ENCODE results near the gene LMF1.
"Not testable (repeated sequence)": the region's sequence is repeated elsewhere in the genome, so short reads cannot be mapped to it uniquely, and the experiment has no call there.

LMF1 gene

DNA sequence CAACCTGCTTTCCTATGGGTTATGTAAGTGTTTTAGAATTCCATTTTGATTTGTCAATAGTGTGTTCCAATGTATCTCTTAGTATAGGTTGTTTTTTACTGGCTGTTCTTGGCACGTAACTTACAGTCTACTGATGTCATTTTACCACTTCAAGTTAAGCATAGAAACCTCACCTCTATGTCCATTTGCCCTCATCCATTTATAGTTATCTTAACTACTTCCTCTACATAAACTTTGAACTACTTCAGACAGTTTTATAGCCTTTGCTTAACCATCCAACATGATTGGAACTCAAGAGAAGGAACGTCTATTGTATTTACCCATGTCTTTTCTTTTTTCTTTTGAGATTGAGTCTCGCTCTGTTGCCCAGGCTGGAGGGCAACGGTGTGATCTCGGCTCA lies 105.8 kb downstream of the LMF1 start:
- no peak for DNase-seq

DNA sequence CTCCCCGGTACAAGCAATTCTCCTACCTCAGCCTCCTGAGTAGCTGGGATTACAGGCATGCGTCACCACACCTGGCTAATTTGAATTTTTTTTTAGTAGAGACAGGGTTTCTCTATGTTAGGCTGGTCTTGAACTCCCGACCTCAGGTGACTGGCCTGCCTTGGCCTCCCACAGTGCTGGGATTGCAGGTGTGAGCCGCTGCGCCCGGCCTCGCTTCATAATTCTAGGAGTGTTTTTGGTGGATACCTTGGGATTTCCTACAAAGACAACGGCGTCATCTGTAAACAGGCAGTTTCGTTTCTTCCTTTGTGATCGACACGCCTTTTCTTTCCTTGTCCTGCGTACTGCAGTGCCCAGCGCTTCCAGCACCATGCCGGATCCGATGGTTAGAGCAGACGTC lies 109.3 kb downstream of the LMF1 start:
- no peak for DNase-seq

DNA sequence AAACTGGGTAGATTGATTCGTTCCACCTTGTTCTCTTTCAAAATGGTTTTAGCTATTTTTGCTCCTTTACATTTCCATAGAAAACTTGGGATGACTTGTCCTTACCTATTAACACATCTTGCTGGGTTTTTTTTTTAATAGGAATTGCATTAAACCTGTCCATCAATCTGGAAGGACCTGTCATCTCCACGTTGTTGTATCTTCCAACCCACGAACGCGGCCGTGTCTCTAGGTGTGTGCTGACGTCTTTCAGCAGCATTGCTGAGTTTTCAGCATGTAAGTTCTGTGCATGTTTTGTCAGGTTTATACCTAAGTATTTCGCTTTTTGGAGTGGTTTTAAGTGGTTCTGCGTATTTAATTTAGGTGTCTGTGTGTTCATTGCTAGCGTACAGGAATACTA lies 109.9 kb downstream of the LMF1 start:
- DNase-seq: no peak

DNA sequence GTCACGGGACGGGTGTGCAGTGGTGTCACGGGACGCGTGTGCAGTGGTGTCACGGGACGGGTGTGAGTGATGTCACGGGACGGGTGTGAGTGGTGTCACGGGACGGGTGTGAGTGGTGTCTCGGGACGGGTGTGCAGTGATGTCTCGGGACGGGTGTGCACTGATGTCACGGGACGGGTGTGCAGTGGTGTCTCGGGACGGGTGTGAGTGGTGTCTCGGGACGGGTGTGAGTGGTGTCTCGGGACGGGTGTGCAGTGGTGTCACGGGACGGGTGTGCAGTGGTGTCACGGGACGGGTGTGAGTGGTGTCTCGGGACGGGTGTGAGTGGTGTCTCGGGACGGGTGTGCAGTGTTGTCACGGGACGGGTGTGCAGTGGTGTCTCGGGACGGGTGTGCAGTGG lies 111.8 kb downstream of the LMF1 start:
- DNase-seq: not testable (repeated sequence)

DNA sequence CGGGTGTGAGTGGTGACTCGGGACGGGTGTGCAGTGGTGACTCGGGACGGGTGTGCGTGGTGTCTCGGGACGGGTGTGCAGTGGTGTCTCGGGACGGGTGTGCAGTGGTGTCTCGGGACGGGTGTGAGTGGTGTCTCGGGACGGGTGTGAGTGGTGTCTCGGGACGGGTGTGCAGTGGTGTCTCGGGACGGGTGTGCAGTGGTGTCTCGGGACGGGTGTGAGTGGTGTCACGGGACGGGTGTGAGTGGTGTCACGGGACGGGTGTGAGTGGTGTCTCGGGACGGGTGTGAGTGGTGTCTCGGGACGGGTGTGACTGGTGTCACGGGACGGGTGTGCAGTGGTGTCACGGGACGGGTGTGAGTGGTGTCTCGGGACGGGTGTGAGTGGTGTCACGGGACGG lies 112.3 kb downstream of the LMF1 start:
- not testable (repeated sequence) for DNase-seq

DNA sequence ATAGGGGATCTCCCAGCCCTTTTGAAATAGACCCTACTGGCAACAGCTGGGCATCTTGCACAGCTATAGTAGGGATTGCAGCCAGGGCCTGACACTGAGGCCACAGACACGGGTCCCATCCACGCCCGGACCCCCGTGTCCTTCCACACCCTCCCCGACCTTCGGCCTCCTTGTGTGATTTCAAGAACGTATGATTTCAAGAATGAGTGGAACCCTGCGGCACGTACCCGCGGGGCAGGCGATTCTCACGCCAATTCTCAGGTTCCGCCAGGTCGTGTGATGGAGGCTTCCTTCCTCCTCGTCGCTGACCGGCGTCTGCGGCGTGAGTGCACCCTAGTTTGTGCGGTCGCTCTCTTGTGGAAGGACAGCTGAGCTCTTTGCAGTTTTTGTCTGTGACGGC lies 114.0 kb downstream of the LMF1 start:
- no peak for DNase-seq

DNA sequence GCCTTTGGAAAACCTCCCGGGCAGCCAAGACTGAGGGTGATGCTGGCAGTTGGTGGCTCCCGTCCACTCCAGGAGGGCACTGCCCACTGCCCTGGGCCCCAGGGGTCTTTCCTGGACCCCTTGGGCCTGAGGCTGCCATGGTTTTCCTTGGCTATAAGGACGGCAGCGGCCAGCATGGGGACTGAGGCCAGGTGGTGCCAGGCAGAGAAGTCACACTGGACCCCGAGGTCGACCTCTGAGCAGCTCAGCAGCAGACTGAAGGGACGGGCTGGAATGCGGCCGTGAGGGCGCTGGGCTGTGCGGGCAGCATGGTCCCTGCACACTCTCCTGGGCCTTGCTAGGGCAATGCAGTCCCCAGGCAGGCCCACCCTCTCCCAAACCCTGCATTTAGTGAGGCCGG lies 114.7 kb downstream of the LMF1 start:
- DNase-seq: no peak

DNA sequence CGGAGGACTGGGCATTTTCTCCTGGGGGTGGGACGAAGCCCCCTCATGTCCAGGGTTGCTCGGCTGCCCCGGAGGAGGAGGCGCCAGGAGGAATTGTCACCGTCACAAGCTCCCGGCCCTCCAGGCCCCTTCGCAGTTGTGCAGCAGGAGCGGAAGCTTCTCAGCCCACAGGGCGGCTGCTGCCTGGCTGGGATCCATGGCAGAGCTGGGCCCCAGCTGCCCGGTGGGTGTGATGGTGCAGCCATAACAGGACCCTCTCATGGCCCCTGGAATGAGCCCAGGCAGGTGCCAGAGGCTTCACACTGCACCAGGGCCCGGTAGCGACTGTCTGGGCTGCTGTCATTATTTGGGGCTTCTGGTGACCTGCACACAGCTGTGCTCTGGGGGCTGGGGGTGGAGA lies 115.3 kb downstream of the LMF1 start:
- DNase-seq: no peak

DNA sequence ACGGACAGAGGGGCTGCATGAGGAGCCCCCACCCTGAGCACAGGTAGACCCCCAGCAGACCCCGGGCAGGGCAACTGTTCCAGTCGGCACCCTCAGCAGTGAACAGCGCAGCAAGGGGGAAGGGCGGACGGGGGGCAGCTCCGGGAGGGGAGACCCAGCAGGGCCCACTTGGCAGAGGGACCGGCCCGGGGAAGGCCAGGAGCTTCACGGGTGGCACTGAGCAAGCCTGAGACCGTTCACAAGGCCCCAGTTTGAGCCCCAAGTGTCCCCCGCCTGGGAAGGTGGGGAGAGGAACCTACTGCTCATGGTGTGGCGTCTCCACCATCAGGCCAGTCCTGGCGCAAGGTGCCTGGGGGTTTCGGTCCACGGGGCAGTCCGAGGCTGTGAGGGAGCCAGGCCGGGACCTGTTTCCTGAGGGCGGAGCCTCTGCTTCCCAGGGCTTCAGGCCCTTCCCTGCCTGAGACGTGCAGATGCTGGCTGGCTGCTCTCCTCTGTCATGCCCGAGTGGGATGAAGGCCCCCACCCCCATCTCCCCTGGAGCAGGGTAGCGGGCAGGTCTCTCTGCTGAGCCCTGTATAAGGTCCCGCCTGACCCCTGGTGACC lies 115.9 kb downstream of the LMF1 start:
- no peak for DNase-seq

DNA sequence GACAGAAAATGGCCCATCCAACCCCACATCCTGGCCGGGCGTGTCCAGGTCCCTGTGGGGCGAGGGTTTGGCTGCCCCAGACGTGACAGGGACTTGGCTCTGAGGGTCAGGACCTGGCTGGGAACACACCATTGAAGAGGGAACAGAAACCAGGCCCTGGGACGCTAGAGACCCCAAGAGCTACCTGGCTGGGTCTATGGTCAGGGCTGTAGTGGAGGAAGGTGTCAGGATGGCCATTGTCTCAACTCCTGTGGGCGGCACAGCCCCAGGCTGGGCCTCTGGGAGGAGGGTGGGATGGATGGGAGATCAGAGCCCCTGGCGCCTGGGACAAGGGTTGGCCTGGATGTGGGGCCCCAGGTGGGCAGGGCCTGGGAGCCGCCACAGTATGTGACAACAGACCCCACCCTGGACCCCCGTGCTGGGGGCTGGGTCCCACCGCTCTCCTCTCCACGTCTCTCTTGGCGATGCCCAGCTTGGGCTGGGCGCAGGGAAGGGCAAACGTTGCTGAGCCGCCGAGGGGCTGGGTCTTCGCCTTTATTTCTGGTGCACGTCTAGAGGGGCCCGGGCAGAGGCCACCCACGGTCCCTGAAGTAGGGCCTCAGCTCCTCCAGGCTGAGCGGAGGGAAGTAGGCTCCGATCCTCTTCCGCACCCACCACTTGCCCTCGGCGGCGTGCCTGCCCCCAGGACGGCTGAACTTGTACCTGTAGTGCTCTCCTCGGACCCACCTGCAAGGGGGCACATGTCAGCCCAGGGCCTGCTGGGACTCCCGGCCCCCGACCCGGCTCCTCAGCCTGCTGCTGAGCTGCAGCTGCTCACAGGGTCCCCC lies 116.6 kb downstream of the LMF1 start:
- no peak for DNase-seq

DNA sequence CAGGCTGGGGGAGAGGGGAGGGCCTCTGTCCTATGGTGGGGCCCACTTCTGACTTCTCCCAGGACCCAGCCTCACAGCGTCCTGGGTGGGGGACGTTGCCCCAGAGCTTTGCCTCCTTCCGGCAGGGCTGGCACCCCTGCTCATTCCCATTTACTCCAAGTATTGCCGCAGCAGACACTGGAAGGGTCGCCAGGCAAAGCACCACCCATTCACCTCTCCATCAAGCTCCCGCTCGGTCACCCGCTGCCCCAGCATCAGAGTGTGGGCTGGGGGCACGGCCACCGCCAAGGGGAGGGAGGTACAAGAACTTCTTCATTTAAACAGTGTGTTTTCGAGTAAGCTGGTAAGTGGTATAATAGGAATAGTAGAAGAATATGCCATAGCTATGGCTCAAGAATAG lies 117.5 kb downstream of the LMF1 start:
- DNase-seq: no peak

DNA sequence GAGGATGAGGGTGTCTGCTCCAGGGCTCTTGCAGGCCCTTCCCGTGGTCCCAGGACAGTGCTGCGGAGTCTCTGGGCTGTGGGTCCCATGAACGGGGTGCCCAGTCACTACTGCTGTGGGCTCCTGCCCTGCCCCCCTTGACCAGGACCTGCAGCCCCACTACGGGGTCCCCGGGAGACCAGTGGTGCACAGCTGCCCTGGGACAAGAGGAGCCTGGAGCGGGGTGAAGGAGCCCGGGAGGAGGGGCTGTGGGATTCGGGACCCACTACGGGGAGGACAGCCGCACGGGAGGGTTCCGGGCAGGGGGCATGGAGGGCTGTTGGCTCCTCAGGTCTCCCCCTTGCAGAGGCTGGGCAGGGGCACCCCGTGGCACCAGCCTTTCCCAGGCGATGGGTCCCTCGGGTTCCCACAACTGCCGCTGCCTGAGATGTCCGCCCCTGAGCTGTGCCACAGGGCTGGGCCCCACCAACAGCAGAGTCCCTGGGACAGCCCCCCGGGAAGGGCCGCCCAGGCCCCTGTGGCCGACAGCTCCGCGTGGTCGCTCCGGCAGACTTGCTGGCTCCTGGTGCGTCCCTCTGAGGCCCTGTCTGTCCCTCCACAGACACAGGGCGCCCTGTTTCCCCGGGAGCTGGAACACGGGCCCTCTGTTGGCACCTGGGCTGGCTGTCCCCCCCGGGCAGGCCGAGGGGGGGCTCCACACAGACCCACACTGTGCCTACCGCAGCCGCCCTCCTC lies 118.2 kb downstream of the LMF1 start:
- DNase-seq: no peak

DNA sequence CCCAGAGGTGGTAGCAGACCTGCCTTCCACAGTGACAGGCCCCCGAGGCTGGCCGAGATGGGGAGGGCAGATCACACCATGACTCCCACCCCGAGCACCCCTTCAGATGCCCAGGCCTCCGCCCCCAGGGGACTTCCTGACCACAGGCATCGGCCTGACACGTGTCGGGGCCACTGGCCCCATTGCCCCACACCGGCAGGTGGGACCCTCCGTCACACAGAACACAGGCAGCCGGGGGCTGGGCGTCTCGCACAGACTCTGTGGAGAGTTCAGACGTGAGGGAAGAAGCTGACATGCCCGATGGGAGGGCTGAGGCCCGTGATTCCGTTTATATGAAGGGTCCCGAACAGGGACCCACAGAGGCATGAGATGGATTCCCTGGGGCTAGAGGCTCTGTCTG lies 118.9 kb downstream of the LMF1 start:
- DNase-seq: no peak

DNA sequence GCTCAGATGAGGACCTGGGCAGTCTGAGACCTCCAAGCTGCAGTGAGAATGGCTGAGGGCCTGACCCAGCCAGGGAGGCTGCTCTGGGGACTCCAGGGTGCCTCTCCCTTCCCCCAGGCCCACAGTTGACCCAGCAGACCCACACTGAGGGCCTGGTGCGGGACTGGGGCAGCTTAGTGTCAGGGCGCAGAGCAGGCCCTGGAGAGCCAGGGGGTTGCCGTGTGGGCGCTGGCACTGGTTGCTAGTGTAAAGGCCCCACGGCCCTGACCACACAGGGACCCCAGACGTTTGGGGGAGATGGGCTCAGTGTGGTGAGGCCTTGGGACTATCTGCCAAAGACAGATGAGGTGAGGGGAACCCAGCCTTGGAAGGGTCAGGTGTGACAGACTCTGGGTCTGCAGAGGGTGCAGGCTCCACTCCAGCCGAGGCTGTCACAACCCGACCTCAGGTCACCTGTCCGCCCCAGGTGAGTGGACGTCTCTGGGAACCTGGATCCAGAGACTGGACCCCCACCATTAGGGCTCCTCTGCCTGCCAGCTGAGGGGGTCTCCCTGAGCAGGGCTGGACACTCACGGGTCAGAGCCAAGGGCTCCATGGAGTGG lies 119.5 kb downstream of the LMF1 start:
- no peak for DNase-seq

DNA sequence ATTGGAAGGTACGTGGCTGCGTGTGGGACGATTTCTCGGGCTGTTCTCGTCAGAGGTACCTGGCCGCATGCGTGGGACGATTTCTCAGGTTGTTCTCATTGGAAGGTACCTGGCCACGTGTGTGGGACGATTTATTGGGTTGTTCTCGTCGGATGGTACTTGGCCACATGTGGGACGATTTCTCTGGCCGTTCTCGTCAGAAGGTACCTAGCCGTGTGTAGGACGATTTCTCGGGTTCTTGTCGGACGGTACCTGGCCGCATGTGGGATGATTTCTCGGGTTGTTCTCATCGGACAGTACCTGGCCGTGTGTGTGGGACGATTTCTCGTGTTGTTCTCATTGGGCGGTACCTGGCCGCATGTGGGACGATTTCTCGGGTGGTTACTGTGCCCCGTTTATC lies 120.1 kb downstream of the LMF1 start:
- DNase-seq: no peak

DNA sequence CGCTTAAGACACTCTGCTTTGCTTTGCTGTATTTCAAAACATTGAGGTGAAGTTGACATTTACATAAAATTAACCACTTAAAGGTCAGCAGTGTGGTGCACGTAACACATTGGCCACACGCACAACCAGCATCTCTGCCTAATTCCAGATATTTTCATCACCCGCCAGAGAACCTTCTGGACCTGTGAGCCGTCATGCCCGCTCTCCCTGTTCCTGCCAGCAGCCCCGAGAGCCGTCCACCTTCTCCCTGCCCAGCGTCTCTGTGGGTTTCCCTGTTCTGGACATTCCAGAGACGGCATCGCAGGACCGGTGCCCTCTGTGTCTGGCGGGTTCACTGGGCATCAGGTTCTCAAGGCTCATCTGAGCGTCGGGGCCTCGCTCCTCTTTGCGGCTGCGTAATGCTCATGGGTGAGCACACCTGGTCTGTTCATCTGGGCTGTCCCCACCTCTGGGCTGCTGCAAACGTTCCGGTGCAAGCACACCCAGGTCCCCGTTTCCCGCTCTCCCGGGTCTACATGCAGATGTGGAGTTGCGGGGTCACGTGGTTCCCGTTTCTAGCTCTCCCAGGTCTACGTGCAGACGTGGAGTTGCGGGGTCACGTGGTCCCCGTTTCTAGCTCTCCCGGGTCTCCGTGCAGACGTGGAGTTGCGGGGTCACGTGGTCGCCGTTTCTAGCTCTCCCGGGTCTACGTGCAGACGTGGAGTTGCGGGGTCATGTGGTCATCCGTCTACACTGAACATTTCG lies 122.1 kb downstream of the LMF1 start:
- DNase-seq: no peak

DNA sequence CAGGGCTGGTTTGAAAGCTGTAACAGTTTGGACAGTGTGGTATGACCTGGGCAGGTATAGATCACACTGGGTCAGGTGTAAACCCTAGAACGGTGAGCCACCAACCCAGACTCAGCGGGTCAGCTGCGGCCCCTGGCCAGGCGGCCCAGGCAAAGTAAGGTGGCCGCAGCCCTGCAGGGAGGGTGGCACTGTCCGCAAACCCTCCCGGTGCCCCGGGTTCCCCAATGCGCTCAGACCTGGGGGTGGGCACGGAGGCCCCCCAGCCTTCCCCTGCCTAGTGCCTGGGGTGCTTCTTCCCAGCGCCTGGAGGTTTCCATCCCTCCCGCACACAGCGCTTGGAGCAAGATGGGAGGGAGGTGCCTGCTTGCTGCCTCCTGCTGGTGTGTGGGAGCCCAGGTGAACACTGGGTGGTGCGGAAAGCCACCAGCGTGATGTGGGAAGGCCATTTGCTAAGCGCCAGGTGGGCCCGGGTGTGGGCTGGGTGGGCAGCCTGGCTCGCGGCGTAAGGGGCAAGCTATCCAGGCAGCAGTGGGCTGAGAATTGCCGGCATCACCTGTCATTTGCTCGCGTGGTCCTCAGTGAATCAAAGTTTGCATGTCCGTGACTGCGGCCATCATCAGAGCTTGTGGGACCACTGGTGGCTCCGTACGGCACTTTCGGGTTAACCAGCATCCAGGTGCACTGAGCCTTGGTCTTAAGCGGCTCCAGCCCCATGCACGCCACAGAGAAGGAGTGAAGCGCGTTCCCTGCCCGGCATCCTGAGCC lies 122.9 kb downstream of the LMF1 start:
- DNase-seq: no peak

DNA sequence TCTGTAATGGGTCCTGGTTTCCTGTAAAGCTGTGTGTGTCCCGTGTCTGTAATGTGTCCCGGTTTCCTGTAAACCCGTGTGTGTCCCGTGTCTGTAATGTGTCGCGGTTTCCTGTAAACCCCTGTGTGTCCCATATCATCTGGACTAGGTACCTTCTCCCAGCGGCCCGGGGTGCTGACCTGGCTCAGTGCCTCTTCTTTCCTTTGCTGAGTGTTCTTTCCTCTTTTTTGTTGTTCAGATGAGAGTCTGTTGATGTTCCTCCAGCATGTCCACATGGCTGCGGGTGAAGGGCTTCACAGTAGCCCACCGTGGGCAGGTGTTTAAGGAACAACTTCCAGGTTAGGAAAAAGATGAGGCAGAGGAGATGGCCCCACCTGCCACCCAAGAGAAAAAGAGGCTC lies 123.6 kb downstream of the LMF1 start:
- DNase-seq: no peak

DNA sequence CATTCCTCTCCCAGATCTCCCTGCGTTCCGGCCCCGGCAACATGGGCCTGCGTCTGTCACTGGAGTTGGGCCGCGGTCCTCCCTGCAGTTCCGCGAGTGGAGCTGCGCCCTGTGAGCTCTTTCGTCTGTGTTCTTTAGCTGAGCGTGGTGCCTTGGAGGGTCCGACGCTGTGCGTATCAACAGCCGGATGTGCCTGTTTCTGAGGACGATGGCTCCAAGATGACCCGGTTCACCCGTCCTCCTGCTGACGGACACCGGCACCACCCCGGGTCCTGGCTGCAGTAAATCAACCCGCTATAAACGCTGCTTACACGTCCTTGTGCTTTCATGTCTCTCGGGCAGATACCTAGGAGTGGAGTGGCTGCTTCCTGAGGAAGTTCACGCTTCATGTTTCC lies 125.4 kb downstream of the LMF1 start:
- DNase-seq: no peak

DNA sequence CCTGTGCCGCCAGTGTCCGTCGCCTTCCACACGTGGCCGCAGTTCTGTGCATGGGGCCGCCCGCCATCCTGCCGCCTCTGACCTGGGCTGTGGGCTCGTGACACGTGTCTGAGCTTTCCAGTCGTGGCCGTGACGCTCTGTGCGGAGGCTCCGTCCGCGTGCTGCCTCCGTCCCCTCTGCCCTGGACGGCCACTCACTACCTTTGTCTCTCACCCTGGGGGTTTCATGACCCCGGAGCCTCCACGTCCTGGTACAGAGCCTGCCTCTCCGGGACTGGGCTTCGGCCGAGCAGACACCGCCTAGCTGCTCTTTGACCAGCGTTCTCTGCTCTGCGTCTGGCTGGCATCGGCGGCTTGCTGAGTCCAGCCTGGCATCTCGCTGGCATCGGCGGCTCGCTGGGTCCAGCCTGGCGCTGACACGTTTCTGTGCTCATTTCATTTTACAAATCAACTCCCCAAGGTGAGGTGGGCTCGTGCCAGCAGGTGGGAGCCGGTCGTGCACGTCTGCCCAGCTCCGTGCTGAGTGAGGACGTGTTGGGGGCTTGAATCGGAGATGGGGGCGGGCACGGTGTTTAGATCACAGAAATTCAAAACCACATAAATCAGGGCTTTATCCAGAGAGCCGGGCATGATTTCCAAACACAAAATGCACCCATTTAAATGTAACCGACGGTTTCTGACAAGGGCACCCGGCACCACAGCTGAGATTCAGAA lies 126.0 kb downstream of the LMF1 start:
- DNase-seq: no peak

DNA sequence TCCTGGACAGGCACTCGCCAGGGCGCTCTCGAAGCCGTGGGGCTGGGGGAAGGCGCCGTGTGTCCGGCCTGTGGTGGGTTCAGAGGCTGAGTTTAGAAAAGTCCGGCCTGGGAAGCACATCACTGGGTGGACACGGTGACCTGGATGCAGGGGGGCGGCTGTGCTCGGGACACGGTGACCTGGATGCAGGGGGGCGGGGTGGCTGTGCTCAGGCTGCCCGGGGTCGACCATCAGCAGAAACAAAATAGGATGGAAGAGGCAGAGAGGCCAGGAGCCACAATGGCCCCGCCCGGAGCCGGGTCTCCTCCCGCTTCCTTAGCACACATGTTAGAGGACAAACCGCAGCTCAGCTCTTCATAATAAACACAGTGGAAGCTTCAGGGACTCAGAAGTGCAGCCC lies 127.0 kb downstream of the LMF1 start:
- no peak for DNase-seq
